Measurements from ENCODE around the gene CAMK4.
A peak's percentile ranks its signal among the peaks of the same experiment; 100 is the strongest.

CAMK4 gene

DNA sequence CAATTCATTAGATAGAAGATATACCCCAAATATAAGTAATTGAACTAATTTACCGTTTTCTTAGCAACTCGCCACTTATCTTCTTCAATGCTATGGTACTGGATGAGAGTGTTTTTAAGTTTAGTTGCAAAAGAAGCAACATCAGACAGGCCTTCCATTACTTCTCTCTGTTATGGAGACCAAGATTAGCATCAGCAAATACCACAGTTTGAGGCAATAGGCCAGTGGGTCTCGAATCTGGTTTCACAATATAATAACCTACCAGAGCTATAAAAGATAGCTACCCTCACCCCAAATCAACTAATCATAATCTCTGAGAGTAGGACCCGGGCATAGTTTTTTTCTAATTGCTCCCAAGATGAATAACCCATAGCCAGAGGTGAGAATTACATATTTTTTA, 283.1 kb downstream of the CAMK4 start:
- no peak for DNase-seq

DNA sequence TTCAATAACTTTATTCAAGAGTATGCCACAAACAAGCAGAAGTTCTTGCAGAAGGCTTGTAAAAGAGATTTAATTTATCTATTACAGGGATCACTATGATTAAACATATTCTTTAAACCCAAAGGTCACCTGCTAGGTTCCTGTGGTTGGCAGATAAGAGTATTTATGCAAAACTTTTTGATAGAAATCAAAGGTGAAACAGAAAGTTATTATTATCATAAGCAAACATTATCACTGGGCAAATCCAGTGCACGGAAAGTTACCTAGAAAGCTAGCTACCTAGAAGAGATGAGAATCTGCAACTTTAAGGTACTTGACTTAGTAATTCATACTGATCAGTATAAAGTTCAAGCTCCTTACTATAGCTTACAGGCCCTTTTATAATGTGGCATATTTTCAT, 284.9 kb downstream of the CAMK4 start:
- no peak for DNase-seq

DNA sequence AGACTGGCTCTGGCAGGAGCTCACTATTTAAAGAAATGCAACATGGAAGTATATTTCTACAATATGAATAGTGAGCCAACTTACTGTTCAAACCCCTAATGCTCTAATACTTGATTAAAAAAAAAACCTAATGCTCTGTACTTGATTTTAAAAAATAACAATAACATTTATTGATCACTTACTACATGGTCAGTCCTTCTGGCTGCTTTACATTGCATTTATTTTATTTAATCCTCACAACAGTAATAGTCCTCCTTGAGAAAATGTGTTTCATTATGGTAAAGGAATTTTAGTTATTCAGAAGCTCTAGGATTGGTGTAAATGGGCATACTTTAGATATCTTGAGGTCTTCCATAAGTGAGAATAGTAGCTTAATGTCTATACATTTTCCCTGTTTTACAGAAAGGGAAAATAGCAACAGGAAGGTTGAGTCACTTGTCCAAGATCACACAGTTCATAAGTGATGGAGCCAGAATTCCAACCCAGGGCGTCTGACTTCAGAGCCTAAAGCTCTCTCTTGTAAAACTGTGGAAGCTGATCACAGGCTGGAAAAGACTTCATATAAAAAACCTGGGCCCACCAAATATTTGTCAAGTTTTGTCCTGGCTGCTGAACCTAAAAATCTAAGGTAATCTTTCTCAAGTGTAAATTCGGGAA, 287.1 kb downstream of the CAMK4 start:
- DNase-seq: no peak

DNA sequence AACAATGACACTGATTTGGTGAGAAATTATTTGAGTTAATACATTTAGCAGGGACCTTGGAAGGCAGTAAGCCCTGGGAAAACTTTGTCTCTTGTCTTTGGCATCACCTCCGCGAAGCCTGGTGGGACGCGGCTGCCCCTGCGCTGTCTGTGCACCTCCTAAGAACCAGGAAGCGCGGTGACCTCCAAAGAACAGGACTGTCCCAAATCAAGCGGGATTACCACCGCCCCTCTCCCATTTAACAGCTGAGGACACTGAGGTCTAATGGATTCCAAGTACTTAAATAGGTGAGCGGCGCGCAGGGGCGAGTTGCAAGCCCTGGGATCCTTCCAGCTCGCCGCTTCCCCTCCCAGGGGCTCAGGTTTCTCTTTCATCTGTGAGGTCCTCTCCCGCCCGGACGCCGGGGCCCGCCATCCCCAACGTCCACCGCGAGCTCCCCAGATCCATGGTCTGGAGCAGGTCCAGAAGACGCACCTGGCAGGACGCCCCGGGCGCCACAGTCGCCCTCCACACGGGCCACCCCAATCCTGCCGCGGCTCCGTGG, 287.7 kb downstream of the CAMK4 start:
- no peak for DNase-seq

DNA sequence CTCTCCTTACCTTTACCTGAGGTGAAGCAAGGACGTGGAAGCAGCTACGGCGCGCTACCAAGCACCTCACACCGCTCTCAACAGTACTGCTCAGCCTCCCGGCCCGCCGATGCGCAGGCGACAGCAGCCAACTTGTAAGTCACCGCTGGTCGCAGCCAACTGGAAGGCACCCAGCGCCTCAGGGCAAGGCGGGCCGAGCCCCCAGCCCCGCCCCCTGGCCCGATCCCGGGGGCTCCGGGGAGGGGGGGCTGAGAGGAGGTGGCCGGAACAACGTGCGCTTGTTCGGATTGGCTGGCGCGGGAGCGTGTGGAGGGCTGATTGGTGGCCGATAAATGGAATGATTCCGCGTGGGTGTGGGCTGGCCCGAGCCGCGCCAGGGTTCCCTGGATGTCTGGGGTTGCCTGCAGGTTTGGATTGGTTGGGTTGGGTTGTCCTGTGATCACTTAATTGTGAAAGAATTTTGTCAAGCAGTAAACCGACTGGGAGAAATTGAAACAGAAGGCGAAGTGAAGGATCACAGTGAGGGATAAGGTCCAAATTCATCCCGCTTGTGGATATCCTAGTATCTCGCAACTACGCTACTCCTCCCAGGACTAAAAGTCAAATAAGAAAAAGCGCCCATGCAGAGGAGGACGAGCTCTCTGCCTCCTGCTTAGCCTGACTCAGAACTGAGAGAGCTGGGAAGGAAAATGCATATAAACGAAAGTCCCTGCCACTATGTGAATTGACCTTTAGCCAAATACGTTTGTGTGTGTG, 288.4 kb downstream of the CAMK4 start, which contains the start of gene STARD4:
Gene STARD4, minus strand, starts transcription at position 161 of the 756 bp plus-strand sequence. CDS start 5,102 bp downstream, outside the sequence.
- DNase-seq: peak; percentile 95

DNA sequence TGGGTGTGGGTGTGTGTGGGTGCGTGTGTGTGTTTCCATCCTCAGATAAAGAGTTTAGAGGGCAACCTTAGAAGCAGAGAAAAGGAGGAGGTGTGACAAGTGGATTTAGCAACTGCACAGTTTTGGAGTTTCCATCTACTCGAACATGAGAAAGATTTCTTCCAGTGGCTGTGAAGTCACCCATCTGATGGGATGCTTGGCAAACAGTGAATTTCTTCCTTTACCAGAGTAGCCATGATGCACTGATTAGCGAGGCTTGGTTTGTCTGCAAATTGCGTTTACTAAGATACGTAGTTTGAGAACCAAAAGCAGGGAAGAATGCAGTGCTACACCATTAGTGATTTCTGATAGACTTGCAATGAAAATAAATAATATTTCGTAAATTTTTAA, 288.9 kb downstream of the CAMK4 start:
- no peak for DNase-seq

DNA sequence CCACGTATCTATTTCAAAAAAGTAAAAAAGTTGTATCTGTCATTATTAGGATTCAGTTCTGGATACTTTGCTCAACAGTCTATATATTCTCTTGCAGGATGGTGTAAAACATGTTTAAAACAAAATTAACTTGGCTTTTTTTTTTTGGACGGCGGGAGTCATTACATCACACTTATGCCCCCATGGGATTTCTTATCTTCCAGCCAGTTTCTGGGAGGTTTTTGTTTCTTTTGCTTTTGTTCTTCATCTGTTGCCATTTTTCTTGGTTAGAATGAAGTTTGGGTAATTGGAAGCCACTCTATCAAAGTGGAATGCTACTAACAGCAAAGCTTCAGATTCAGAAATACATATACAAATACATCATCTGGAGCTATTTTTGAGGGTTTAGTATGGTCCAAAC, 289.9 kb downstream of the CAMK4 start:
- no peak for DNase-seq

DNA sequence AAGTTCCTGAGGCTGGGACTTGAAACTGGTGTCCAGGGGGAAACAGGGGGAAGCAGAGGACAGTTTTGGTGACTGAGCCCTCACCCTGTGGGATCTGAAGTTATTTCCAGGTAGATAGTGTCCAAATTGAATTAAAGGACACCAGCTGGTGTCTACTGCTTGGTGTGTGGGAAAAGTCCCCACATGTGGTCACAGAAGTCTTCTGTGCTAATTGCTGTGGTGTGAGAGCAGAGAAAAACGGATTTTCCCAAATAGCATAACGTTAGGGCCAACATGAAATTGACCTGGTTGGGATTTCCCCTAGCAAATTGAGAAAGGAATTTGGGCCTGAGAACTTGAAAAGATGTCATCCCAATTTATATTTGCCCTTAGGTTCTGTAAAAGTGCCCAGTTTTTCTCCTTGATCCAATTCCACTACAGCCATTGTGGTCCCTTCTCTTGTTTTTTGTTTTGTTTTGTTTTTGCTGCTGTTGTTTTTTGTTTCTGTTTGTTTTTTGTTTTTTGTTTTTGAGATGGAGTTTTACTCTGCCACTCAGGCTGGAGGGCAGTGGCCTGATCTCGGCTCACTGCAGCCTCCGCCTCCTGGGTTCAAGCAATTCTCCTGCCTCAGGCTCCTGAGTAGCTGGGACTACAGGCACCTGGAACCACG, 293.8 kb downstream of the CAMK4 start:
- no peak for DNase-seq

DNA sequence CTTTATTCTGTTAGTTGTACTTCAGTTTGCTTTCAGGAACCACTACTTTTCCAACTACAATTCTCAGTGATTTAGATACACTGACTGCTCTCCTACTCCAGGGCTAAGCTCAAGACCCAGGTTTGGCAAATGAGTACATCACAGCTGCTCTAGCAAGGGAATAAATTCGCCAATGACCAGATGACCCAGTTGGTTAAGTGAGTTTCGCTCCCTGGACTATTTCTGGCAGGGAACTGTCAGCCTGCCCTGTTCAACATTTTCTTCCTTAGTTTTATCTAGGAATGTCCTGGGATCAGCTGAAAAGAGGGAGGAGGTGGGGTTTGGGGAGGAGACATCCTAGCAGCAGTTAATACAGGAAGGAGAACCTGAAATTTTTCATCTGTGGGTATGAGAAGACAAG, 294.6 kb downstream of the CAMK4 start:
- no peak for DNase-seq

DNA sequence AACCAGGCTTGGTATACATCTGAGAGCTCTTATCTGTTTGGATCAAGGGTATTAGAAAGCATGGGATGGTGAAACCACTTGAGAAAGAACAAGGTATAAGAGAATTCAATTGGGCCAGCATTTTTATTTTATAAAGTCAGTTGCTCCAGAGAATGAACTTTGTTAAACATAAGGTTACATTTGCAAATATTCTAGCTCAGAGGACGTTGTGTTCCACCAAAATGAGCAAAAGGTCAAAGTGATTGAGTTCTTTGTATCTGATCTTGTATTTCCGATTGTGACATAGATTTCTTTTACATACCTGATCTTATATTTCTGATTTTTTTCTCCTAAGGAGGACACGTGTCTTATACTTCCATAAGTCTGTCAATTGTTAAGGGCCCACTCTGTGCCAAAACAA, 296.7 kb downstream of the CAMK4 start:
- DNase-seq: no peak

DNA sequence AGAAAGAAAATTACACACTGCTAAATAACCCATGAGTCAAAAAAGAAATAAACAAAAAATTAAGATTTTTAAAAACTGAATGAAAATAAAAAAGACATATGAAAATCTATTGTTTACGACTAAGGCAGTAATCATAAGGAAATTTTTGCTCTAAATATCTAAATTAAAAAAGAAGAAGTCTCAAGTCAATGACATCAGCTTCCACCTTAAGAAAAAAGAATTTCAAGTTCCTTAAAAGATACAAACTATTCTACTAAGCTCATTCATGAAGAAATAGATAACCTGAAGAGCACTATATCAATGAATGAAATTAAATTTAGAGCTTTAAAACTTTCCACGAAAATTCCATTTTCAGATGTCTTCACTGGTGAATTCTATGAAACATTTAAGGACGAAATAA, 303.9 kb downstream of the CAMK4 start:
- DNase-seq: no peak

DNA sequence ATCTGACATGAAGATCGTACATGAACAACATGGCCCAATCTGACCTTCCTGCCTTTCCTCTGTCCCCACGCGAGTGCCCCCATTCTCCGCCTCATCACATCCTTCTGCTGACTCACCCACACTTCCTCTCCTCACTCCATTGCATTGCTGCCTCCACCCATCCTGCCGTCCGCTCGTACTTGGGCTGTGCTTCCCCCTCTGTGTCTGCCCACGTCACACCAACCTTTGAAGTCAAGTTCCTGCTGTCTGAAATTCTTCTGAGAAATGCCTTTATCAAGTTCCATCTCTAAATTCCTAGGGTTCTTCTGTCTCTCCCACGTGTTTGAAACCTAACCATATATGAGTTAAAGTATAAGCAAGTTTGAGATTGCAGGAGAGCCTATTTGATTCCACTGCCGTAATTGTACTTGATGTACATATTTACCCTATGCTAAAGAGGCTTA, 306.1 kb downstream of the CAMK4 start:
- DNase-seq: peak; percentile 87

DNA sequence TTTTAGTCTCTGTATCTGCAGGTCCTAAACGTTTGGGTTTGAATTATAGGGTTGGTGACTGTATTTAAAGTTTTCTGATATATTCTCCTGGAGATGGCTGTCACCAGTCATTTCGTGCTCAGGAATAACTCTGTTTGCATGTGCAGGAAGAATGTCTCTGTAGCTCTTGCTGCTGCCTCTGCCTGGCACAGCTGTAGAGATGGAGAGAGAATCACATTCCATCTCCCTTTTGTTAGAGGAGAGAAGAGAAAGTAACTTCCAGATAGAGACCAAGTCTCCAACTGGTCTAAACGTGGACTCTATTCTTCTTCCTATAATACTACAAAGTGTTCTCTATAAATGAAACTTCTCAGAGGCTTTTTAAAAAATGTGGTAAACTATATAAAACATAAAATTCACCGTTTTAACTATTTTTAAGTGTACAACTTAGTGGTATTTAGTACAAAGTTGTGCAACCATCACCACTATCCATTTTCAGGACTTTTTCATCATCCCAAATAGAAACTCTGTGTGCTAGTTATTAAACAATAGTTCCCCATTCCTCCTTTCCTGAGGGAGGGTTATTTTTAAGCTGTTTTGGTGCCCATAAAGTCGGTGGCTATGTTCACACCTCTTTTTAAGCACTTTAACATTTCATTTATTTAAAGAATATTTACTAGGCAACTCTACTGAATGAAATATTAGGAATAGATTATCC, 308.9 kb downstream of the CAMK4 start:
- DNase-seq: no peak

DNA sequence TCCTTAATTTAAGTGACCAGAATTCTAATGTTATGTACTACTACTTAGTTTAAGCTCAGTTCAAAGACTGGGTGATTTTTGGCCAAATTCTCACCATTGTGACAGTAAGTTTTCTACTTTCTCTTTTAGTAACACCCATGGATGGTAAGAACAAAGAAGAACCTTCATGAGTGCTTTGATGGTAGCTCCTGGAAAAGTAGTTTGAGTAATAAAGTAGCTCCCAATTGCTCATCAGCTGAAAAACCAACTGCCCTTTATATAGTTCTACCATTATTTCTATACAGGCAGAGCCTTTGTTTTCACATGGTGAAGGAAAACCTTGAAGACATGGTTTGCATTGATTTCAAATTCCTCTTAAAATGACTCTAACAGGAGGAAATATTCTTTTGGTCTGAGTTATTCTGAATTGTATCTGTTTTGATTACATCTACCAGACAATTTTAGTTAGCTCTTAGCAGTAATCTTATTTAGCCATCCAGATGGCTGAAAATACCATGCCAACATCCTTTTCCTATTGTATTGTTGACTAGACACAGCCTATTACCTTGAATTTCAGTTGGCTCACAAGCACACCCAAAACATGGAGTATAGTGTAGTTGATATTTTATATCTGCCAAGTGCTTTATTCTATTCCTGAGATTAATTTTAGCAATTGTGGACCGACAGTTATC, 311.8 kb downstream of the CAMK4 start:
- no peak for DNase-seq

DNA sequence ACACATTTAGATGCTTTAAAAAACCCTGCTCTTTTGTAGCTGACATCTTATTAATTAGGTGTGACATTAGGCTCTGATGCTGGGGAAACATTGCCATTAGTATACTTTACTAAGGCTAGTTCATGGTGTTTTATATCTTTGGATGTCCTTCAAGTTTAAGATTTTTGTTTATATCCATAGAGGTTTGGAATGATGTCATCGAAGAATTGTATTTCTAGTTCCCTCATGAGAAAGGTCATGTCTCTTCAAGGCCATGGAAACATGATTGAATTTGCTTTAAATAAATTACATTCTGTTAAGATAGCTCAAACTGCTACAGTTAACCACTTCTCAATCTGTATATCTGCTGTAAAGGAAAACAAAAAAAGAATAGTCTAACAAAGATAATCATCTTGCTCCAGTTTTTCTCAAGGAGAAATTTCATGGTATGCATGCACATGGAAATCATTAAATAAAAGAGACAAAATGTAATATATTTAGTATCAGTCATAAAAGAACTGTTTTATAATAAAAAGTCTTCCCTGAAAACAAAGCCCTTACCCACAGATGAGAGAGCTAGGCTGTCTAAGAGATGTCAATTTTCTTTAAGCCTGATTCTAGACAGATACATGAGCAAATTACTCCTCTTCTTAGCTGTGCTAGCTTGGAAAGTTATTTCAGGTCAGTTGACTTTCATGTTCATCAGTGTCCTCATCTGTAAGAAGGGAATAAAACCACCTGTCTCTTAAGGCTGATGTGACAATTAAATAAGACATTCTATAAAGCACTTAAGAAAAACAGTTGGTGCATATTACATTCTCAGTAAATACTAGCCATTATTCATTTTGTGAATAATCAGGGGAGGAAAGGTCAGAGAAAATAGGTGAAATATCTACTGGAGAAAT, 313.2 kb downstream of the CAMK4 start:
- DNase-seq: no peak
